Measurements from ENCODE around the gene FILIP1L. TPM values are rescaled to one million over a fixed set of nuclear protein-coding genes. Genes with fewer than 3 reads are reported as not detected.

Gene FILIP1L
- total and polyA plus RNA-seq, 2 of the 13 experiments (the other 11 are each of a cell fraction or from before 2014, with no cell fraction given) = 8.1 to 187 TPM

DNA sequence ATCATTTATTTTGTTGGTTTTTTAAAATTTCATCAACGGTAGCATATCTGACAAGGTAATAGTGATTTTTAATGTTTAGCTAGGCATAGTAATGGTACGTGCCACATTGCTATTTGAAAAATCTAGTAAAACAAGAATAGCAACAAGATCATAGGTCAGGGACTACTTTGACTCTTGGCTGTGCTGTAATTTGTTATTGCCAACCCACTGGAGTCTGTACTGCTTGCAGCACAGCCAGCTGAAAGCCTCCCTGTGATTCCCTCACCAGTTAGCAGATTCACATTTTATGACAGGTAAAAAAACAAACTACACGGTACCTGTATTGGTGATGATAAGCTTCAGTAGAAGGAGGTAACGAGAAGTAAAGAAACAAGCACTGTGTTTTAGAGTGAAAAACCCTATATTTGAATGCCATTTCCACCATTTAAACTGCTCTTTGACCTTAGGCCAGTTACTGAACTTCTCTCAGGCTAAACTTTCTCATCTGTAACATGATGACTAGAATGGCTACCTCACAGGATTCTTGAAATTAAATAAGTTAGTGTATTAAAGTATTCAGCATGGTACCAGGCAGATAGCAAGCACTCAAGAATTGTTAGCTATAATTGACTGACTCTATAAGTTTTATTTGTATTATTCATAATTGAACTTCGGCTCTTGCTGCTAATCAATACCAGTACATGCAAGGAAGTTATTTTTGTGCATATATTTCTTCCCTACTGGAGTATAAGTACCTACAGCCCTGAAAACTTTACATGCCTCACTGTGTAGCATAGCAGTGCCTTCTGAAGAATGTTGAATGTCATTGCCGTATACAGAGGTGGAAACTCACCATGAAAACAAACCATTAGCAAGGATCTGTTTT is 16.1 kb downstream of the FILIP1L start (continued):
- TF ChIP-seq, protein P1, sequence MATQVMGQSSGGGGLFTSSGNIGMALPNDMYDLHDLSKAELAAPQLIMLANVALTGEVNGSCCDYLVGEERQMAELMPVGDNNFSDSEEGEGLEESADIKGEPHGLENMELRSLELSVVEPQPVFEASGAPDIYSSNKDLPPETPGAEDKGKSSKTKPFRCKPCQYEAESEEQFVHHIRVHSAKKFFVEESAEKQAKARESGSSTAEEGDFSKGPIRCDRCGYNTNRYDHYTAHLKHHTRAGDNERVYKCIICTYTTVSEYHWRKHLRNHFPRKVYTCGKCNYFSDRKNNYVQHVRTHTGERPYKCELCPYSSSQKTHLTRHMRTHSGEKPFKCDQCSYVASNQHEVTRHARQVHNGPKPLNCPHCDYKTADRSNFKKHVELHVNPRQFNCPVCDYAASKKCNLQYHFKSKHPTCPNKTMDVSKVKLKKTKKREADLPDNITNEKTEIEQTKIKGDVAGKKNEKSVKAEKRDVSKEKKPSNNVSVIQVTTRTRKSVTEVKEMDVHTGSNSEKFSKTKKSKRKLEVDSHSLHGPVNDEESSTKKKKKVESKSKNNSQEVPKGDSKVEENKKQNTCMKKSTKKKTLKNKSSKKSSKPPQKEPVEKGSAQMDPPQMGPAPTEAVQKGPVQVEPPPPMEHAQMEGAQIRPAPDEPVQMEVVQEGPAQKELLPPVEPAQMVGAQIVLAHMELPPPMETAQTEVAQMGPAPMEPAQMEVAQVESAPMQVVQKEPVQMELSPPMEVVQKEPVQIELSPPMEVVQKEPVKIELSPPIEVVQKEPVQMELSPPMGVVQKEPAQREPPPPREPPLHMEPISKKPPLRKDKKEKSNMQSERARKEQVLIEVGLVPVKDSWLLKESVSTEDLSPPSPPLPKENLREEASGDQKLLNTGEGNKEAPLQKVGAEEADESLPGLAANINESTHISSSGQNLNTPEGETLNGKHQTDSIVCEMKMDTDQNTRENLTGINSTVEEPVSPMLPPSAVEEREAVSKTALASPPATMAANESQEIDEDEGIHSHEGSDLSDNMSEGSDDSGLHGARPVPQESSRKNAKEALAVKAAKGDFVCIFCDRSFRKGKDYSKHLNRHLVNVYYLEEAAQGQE (IDR thresholded peaks at IDR 0.05; ENCODE audit: borderline replicate concordance in 1 of 2, low read depth in 1 of 2, low read length in 2 of 2) = no peak
- TF ChIP-seq FLYWCH1 (CRISPR knock-in tag; IDR thresholded peaks at IDR 0.05) = no peak
- TF ChIP-seq, protein P2, sequence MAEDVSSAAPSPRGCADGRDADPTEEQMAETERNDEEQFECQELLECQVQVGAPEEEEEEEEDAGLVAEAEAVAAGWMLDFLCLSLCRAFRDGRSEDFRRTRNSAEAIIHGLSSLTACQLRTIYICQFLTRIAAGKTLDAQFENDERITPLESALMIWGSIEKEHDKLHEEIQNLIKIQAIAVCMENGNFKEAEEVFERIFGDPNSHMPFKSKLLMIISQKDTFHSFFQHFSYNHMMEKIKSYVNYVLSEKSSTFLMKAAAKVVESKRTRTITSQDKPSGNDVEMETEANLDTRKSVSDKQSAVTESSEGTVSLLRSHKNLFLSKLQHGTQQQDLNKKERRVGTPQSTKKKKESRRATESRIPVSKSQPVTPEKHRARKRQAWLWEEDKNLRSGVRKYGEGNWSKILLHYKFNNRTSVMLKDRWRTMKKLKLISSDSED (CRISPR knock-in tag; IDR thresholded peaks at IDR 0.05) = no peak
- TF ChIP-seq NR2C2 (CRISPR knock-in tag; IDR thresholded peaks at IDR 0.05; ENCODE audit: borderline replicate concordance) = 0 out of 2 replicates have a peak, but pooled peaks have one; percentile 33
- TF ChIP-seq KLF13 (CRISPR knock-in tag; IDR thresholded peaks at IDR 0.05) = no peak
- TF ChIP-seq ZNF567 (CRISPR knock-in tag; IDR thresholded peaks at IDR 0.05; ENCODE audit: borderline replicate concordance) = no peak
- TF ChIP-seq, protein P3, sequence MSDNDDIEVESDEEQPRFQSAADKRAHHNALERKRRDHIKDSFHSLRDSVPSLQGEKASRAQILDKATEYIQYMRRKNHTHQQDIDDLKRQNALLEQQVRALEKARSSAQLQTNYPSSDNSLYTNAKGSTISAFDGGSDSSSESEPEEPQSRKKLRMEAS (IDR thresholded peaks at IDR 0.05) = no peak
- TF ChIP-seq BCL6 (CRISPR knock-in tag; IDR thresholded peaks at IDR 0.05) = peak; percentile 80
- 0 out of 2 replicates have a peak, but pooled peaks have one; percentile 23 for TF ChIP-seq ZSCAN29 (CRISPR knock-in tag; conservative IDR thresholded peaks at IDR 0.05)
- peak; percentile 77 for TF ChIP-seq PPARG (CRISPR knock-in tag; conservative IDR thresholded peaks at IDR 0.05)
- no peak for TF ChIP-seq ZBTB8A (CRISPR knock-in tag; IDR thresholded peaks at IDR 0.05; ENCODE audit: borderline replicate concordance, low read depth)
- TF ChIP-seq, protein P4, sequence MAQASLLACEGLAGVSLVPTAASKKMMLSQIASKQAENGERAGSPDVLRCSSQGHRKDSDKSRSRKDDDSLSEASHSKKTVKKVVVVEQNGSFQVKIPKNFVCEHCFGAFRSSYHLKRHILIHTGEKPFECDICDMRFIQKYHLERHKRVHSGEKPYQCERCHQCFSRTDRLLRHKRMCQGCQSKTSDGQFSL (CRISPR knock-in tag; IDR thresholded peaks at IDR 0.05) = no peak
- no peak for TF ChIP-seq SP5 (CRISPR knock-in tag; IDR thresholded peaks at IDR 0.05; ENCODE audit: borderline replicate concordance, low read depth)
- TF ChIP-seq ZNF44 (CRISPR knock-in tag; IDR thresholded peaks at IDR 0.05) = no peak
- peak; percentile 74 for TF ChIP-seq ASH2L (IDR thresholded peaks at IDR 0.05; ENCODE audit: insufficient read length, low read depth, low read length)
- TF ChIP-seq, protein P5, sequence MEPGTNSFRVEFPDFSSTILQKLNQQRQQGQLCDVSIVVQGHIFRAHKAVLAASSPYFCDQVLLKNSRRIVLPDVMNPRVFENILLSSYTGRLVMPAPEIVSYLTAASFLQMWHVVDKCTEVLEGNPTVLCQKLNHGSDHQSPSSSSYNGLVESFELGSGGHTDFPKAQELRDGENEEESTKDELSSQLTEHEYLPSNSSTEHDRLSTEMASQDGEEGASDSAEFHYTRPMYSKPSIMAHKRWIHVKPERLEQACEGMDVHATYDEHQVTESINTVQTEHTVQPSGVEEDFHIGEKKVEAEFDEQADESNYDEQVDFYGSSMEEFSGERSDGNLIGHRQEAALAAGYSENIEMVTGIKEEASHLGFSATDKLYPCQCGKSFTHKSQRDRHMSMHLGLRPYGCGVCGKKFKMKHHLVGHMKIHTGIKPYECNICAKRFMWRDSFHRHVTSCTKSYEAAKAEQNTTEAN (CRISPR knock-in tag; conservative IDR thresholded peaks at IDR 0.05) = 0 out of 2 replicates have a peak, but pooled peaks have one; percentile 19
- no peak for TF ChIP-seq ZEB1 (IDR thresholded peaks at IDR 0.05; ENCODE audit: insufficient replicate concordance, low read depth)
- no peak for TF ChIP-seq MTF1 (CRISPR knock-in tag; IDR thresholded peaks at IDR 0.05)
- no peak for TF ChIP-seq ZBTB21 (CRISPR knock-in tag; IDR thresholded peaks at IDR 0.05)
- no peak for TF ChIP-seq ZNF841 (CRISPR knock-in tag; IDR thresholded peaks at IDR 0.05; ENCODE audit: borderline replicate concordance)
- TF ChIP-seq DPF2 (CRISPR knock-in tag; IDR thresholded peaks at IDR 0.05; ENCODE audit: borderline replicate concordance, low read depth) = 0 out of 2 replicates have a peak, but pooled peaks have one; percentile 22

Data from HepG2 (cell line).